ENCODE measurements around the gene RUNX1. TPM values are rescaled to one million over a fixed set of nuclear protein-coding genes. Genes with fewer than 3 reads are reported as not detected.

RUNX1 gene
- total and polyA plus RNA-seq, 8 donors: 7.5 to 89.6 (median 10.8) TPM

- Histone ChIP-seq H3K27ac (no peak overlapping the region), H3K36me3 (no peaks in the 10 kb centered on the region), H3K27me3 (peaks cover 6 to 12% of the 10 kb centered on the region in 2 donors), H3K4me1 (no peaks in the 10 kb centered on the region), H3K4me3 (no peak overlapping the region), H3K9me3 (peaks cover 0 to 14% of the 10 kb centered on the region in 2 donors)
- DNase-seq (no peak), ATAC-seq (no peak)
- TF ChIP-seq CTCF (IDR thresholded peaks at IDR 0.05): no peak
- intact Hi-C loops (cut with DNase I): no loop called here
These were observed 151.3 kb downstream of the RUNX1 start for GRCh38 chr21:34897828-34898227.

- Histone ChIP-seq H3K4me3 (no peak overlapping the region), H3K27ac (no peak overlapping the region), H3K27me3 (peaks cover 6 to 40% of the 10 kb centered on the region in 2 donors), H3K36me3 (no peaks in the 10 kb centered on the region), H3K4me1 (peaks cover 0 to 22% of the 10 kb centered on the region in 2 donors), H3K9me3 (peaks cover 0 to 14% of the 10 kb centered on the region in 2 donors)
- TF ChIP-seq CTCF (IDR thresholded peaks at IDR 0.05): no peak
- DNase-seq (no peak), ATAC-seq (no peak)
- intact Hi-C loops (cut with DNase I): no loop called here
These were observed 154.7 kb downstream of the RUNX1 start for GRCh38 chr21:34894401-34894800.

DNA sequence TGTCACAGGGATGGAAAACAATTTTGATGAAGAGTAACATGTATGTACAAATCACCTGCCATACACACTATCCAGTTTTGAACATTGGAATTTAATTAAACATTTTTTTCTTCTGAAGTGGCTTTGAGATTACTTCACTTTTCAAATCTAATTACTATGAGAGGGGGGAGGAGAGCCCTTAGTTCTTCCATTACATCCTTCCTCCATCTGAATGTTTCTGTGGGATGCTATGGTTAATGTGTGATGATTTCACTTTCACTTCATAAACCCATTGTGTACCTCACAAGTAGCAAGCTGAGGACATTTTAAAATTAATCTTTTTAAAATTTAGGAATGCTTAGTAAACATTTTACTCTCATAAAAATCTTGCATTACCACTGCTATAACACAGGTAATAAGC is 156.9 kb downstream of the RUNX1 start:
- Histone ChIP-seq H3K4me3 (no peak overlapping the region), H3K36me3 (no peaks in the 10 kb centered on the region), H3K9me3 (peaks cover 0 to 3% of the 10 kb centered on the region in 2 donors), H3K27me3 (peaks cover 6 to 40% of the 10 kb centered on the region in 2 donors), H3K4me1 (peaks cover 0 to 22% of the 10 kb centered on the region in 2 donors), H3K27ac (peak overlapping the region in 1 of 2 donors; percentile 1)
- no peak for ATAC-seq
- intact Hi-C loops (cut with DNase I): no loop called here
- no peak for TF ChIP-seq CTCF (IDR thresholded peaks at IDR 0.05)
- no peak for DNase-seq

- Histone ChIP-seq H3K27me3 (peaks cover 6 to 42% of the 10 kb centered on the region in 2 donors), H3K36me3 (no peaks in the 10 kb centered on the region), H3K9me3 (no peaks in the 10 kb centered on the region), H3K4me1 (peaks cover 0 to 22% of the 10 kb centered on the region in 2 donors), H3K27ac (peak overlapping the region in 1 of 2 donors; percentile 98), H3K4me3 (peak overlapping the region; percentile 58 to 64)
- intact Hi-C loops (cut with DNase I): no loop called here
- TF ChIP-seq CTCF (IDR thresholded peaks at IDR 0.05): no peak
- ATAC-seq (no peak), DNase-seq (no peak)
These were observed 157.5 kb downstream of the RUNX1 start for GRCh38 chr21:34891613-34891943.

DNA sequence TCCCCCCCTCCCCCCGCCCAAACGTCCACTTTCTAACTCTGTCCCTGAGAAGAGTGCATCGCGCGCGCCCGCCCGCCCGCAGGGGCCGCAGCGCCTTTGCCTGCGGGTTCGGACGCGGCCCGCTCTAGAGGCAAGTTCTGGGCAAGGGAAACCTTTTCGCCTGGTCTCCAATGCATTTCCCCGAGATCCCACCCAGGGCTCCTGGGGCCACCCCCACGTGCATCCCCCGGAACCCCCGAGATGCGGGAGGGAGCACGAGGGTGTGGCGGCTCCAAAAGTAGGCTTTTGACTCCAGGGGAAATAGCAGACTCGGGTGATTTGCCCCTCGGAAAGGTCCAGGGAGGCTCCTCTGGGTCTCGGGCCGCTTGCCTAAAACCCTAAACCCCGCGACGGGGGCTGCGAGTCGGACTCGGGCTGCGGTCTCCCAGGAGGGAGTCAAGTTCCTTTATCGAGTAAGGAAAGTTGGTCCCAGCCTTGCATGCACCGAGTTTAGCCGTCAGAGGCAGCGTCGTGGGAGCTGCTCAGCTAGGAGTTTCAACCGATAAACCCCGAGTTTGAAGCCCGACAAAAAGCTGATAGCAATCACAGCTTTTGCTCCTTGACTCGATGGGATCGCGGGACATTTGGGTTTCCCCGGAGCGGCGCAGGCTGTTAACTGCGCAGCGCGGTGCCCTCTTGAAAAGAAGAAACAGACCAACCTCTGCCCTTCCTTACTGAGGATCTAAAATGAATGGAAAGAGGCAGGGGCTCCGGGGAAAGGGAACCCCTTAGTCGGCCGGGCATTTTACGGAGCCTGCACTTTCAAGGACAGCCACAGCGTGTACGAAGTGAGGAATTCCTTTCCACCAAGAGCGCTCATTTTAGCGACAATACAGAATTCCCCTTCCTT is 158.1 kb downstream of the RUNX1 start:
- H3K27me3 ChIP-seq: peaks cover 6 to 49% of the 10 kb centered on the region in 2 donors
- H3K9me3 ChIP-seq: no peaks in the 10 kb centered on the region
- peak overlapping the region; percentile 58 to 64 for H3K4me3 ChIP-seq
- peak overlapping the region; percentile 98 to 99 for H3K27ac ChIP-seq
- TF ChIP-seq CTCF (IDR thresholded peaks at IDR 0.05): no peak
- intact Hi-C loops (cut with DNase I): no loop called here
- DNase-seq (peak in 2 of 4 donors; percentile 46 to 82), ATAC-seq (no peak)
- peaks cover 0 to 22% of the 10 kb centered on the region in 2 donors for H3K4me1 ChIP-seq
- no peaks in the 10 kb centered on the region for H3K36me3 ChIP-seq
